SU-DHL-6 (cell line): ENCODE results near the gene LRCH3.
A peak's percentile ranks its signal among the peaks of the same experiment; 100 is the strongest.

ENCODE experiments used
- H2AFZ ChIP-seq: fragments of 200-600 bp; sonication (generic); 2 replicates; pipeline ENCODE4 v1.6.1; 2014; ENCODE audit warnings: low read depth, mild to moderate bottlenecking, moderate library complexity, mixed read lengths, antibody characterized with exemption, low read length; ENCODE audit not compliant: severe bottlenecking
- H3F3A ChIP-seq: fragments of 200-600 bp; shearing (Covaris generic); 2 replicates; pipeline ENCODE4 v1.6.0; 2016; ENCODE audit warnings: antibody characterized with exemption, mild to moderate bottlenecking; ENCODE audit not compliant: insufficient read depth
- H3K27ac ChIP-seq: fragments of 200-600 bp; sonication (generic); 2 replicates; pipeline ENCODE4 v1.5.1; 2016; ENCODE audit warnings: low read depth, mild to moderate bottlenecking, low read length, moderate library complexity, mixed read lengths
- H3K27me3 ChIP-seq: fragments of 200-600 bp; sonication (generic), shearing (Covaris generic); 2 replicates; pipeline ENCODE4 v1.6.0; 2014; ENCODE audit warnings: mild to moderate bottlenecking, low read length
- H3K36me3 ChIP-seq: fragments of 200-600 bp; sonication (generic); 2 replicates; pipeline ENCODE4 v1.6.1; 2014; ENCODE audit warnings: mild to moderate bottlenecking, low read length, mixed read lengths
- H3K4me2 ChIP-seq: fragments of 300-600, 200-600 bp; shearing (Covaris generic), sonication (generic); 2 replicates; pipeline ENCODE4 v1.6.0; 2014; ENCODE audit warnings: low read length, low read depth, mild to moderate bottlenecking; ENCODE audit not compliant: poor library complexity, severe bottlenecking
- H3K4me3 ChIP-seq: fragments of 200-600 bp; sonication (generic); 2 replicates; pipeline ENCODE4 v1.5.1; 2014; ENCODE audit warnings: antibody characterized with exemption, low read length, mild to moderate bottlenecking, mixed read lengths; ENCODE audit not compliant: insufficient read depth, poor library complexity, severe bottlenecking
- H3K79me2 ChIP-seq: fragments of 200-600 bp; sonication (generic); 2 replicates; pipeline ENCODE4 v1.6.1; 2014; ENCODE audit warnings: mild to moderate bottlenecking, low read length, moderate library complexity; ENCODE audit not compliant: insufficient read depth
- H3K9ac ChIP-seq: fragments of 200-600 bp; sonication (generic); 2 replicates; pipeline ENCODE4 v1.7.0; 2014; ENCODE audit warnings: mild to moderate bottlenecking, low read length
- H3K9me2 ChIP-seq: fragments of 200-600 bp; sonication (generic); replicated peaks from 2 replicates; pipeline ENCODE4 v1.6.1; 2014; ENCODE audit warnings: low read length; ENCODE audit not compliant: insufficient read depth
- H3K9me3 ChIP-seq: fragments of 200-600 bp; sonication (generic); 2 replicates; pipeline ENCODE4 v1.6.1; 2014; ENCODE audit warnings: low read length, mixed read lengths; ENCODE audit not compliant: insufficient read depth
- H4K20me1 ChIP-seq: fragments of 200-600 bp; sonication (generic); 2 replicates; pipeline ENCODE4 v1.6.1; 2014; ENCODE audit warnings: low read depth, mild to moderate bottlenecking, antibody characterized with exemption, low read length, moderate library complexity, mixed read lengths
- EZH2phosphoT487 ChIP-seq: fragments of 200-600 bp; sonication (generic), shearing (Covaris generic); conservative IDR thresholded peaks from 2 replicates; pipeline ENCODE4 v1.6.1; 2018; ENCODE audit warnings: mild to moderate bottlenecking, antibody characterized with exemption, low read length, moderate library complexity, mixed read lengths
- TF ChIP-seq, protein P1 (sequence below): fragments of 200-600 bp; sonication (generic); IDR thresholded peaks from one replicate; pipeline ENCODE4 v1.5.1; 2017; ENCODE audit warnings: antibody characterized with exemption, mild to moderate bottlenecking, low read length, moderate library complexity; ENCODE audit not compliant: insufficient read depth, poor library complexity, severe bottlenecking

The LRCH3 gene

DNA sequence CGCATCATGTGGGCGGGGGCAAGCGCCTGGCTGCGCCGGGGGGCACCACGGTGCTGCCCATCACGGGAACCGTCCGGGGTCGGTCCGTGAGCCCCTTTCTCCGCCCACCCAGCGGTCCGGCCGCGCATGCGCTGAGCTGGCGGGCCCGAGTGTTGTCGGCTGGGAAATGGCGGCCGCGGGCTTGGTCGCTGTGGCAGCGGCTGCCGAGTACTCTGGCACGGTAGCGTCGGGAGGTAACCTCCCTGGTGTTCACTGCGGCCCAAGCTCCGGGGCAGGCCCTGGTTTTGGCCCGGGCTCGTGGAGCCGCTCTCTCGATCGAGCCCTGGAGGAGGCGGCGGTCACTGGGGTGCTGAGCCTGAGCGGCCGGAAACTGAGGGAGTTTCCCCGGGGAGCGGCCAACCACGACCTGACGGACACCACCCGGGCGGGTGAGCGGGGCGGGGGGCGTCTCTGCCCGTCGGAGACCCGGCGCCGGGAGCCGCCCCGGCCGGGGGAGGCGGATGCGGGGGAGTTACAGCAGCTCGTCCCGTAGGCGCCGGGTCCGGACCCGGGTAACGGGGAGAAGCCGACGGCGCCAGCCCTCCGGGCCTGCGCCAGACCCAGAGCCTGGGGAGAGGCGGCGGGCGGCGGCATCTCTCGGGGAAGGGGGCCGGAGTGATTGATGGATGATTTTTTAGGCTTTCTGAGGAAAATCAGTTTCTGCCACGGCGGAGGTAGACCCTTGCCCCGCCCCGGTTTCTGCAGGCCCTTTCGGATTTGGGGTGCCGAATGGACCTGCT lies at the start of gene LRCH3:
Gene LRCH3, plus strand, starts transcription at position 142 of the 779 bp plus-strand sequence. Its CDS starts 25 bp downstream, at position 167.
- H3K79me2 ChIP-seq, result peaks cover 44% of the 10 kb centered on the region
- peaks cover 19% of the 10 kb centered on the region; the same call in 1 of the 2 replicates for H3F3A ChIP-seq
- peak within 1 kb of the TSS; percentile 76 for H3K9ac ChIP-seq
- H3K36me3 ChIP-seq, result no peaks in the 10 kb centered on the region
- no peaks in the 10 kb centered on the region for H3K9me3 ChIP-seq
- H2AFZ ChIP-seq, result peak within 1 kb of the TSS; percentile 86
- H3K4me2 ChIP-seq, result peak within 1 kb of the TSS; percentile 72
- H3K27me3 ChIP-seq, result no peaks in the 10 kb centered on the region
- H4K20me1 ChIP-seq, result no peaks in the 10 kb centered on the region
- peak within 1 kb of the TSS; percentile 68 for H3K4me3 ChIP-seq
- peak within 1 kb of the TSS; percentile 83 for H3K27ac ChIP-seq
- no peaks in the 10 kb centered on the region for H3K9me2 ChIP-seq
- TF ChIP-seq EZH2phosphoT487, result no peak
- TF ChIP-seq, protein P1, sequence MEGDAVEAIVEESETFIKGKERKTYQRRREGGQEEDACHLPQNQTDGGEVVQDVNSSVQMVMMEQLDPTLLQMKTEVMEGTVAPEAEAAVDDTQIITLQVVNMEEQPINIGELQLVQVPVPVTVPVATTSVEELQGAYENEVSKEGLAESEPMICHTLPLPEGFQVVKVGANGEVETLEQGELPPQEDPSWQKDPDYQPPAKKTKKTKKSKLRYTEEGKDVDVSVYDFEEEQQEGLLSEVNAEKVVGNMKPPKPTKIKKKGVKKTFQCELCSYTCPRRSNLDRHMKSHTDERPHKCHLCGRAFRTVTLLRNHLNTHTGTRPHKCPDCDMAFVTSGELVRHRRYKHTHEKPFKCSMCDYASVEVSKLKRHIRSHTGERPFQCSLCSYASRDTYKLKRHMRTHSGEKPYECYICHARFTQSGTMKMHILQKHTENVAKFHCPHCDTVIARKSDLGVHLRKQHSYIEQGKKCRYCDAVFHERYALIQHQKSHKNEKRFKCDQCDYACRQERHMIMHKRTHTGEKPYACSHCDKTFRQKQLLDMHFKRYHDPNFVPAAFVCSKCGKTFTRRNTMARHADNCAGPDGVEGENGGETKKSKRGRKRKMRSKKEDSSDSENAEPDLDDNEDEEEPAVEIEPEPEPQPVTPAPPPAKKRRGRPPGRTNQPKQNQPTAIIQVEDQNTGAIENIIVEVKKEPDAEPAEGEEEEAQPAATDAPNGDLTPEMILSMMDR, result no peak

DNA sequence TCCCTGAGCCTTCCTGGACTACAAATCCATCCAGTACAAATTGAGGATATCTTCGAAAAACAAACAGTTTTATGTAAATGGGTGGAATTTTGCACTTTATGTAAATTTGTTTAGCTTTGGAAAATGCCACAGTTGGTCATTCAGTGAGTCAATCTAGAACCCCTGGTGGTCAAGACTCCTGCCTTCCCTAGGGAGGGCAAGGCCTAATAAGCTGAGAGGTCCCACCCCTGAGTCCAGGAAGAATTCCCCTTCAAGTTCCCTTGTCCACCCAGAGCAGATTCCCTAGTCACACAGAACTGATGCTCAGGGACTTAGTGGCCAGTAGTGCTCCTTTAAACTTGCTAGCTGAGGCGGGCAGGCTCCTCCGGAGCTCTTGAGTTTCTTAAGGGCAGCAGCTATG lies 48.3 kb upstream of the LRCH3 start:
- Histone ChIP-seq H3K4me3 (no peak overlapping the region), H3K27me3 (no peaks in the 10 kb centered on the region), H3K36me3 (no peaks in the 10 kb centered on the region), H3K9ac (no peak overlapping the region), H3K4me2 (no peak overlapping the region), H3K27ac (no peak overlapping the region), H3K79me2 (no peaks in the 10 kb centered on the region), H3F3A (peaks cover 19% of the 10 kb centered on the region), H3K9me3 (no peaks in the 10 kb centered on the region), H2AFZ (no peak overlapping the region), H4K20me1 (no peaks in the 10 kb centered on the region), H3K9me2 (no peaks in the 10 kb centered on the region)
- no peak for TF ChIP-seq EZH2phosphoT487
- TF ChIP-seq, protein P1, result no peak

DNA sequence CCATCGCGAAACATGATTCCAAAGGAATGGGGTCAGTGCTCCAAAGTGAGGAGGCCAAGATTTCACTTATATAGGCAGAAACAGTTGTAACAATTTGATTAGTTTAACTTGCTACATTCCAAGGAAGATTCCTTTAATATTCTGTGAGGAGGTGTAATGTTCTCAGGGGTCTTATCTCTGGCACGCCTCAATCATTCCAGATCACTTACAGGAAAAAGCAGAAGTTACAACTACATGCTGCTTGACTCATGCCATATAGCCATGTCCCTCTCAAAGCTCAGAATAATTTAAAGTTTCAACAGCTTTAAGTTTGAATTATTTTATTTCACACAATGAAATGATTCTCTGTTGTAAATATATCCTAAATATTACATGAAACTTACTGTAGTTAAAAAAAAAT lies 44.8 kb upstream of the LRCH3 start:
- H3K27ac ChIP-seq, result no peak overlapping the region
- H3K4me3 ChIP-seq, result no peak overlapping the region
- no peak overlapping the region for H3K4me2 ChIP-seq
- no peak for TF ChIP-seq EZH2phosphoT487
- TF ChIP-seq, protein P1, result no peak
- peaks cover 28% of the 10 kb centered on the region for H3F3A ChIP-seq
- H3K36me3 ChIP-seq, result no peaks in the 10 kb centered on the region
- H2AFZ ChIP-seq, result no peak overlapping the region
- H3K79me2 ChIP-seq, result no peaks in the 10 kb centered on the region
- H4K20me1 ChIP-seq, result no peaks in the 10 kb centered on the region
- H3K9ac ChIP-seq, result no peak overlapping the region
- H3K9me2 ChIP-seq, result no peaks in the 10 kb centered on the region
- no peaks in the 10 kb centered on the region for H3K27me3 ChIP-seq
- no peaks in the 10 kb centered on the region for H3K9me3 ChIP-seq
